GM12865 (cell line): ENCODE measurements around the gene KHSRP.

Source experiments
- DNase-seq: peaks from one replicate; pipeline ENCODE4 v3.0.0; 2010; ENCODE audit warnings: low read depth
- H3K4me3 ChIP-seq: 2 replicates; pipeline ENCODE4 v1.5.1; 2011; ENCODE audit warnings: mild to moderate bottlenecking, low read depth, low read length, control low read depth
- CTCF ChIP-seq: IDR thresholded peaks from 2 replicates; pipeline ENCODE4 v1.5.1; 2011; ENCODE audit warnings: low read length, control low read depth, low read depth, inconsistent platforms; ENCODE audit not compliant: insufficient read depth; ENCODE audit errors: missing control alignments

Gene KHSRP

GRCh38 chr19:6451583-6452222, 27.1 kb upstream of the KHSRP start:
- TF ChIP-seq CTCF: no peak
- DNase-seq: no peak
- no peak overlapping the region for H3K4me3 ChIP-seq

DNA sequence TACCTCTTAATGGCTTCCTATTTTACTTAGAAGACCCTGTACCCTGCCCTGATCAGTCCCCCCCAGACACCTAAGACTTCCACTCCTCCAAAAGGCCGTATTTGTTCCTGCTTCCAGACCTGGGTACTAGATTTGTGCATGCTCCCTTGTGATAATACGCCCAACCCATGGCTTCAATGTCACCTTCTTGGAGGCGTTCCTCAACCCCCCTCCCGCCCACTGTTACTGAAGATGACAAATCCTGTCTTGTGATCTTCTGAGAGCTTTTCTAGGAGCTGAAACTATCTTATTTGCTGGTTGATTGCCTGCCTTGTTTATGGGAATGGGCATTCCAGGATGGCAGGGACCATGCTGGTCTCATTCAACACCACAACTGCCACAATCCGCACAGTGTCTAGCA, 25.6 kb upstream of the KHSRP start:
- H3K4me3 ChIP-seq: no peak overlapping the region
- no peak for DNase-seq
- TF ChIP-seq CTCF: no peak

DNA sequence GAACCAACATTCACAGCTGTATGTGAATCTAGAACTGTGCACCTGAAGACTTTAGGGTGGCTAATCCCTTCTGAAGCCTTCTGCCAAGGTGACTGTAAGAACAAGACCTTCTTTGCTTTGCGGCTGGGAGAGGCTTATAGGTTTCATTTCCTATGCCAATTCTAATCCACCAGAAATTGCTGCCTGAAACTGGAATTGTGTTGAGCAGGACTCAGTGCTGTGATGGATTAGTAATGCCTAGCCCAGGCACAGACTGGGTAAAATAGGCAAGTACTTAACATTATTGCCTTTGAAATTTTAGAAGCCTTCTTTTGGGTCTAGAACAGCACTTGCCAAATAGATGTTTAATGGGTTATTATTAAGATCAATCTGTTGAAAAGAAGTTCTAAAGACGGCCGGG, 23.4 kb upstream of the KHSRP start:
- DNase-seq: no peak
- no peak for TF ChIP-seq CTCF
- H3K4me3 ChIP-seq: no peak overlapping the region

DNA sequence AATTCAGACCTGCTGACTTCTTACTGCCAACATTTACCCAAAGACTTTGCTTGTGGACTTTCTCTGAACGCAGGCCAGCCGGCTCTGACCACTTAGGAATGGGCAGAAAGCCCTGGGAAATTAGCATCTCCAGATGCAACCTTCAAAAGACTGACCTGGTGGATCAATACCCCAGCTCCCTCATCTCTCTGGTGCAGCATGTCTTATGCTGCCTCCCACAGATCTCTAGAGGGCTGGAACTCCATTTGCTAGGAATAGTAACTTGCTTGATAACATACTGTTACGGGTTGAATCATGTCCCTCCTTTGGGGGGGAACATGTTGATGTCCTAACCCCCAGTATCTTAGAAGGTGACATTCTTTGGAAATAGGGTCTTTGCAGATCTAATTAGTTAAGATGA, 21.8 kb upstream of the KHSRP start:
- no peak overlapping the region for H3K4me3 ChIP-seq
- TF ChIP-seq CTCF: no peak
- DNase-seq: no peak

- no peak for DNase-seq
- no peak for TF ChIP-seq CTCF
- no peak overlapping the region for H3K4me3 ChIP-seq
Observed at GRCh38 chr19:6443986-6444385, 19.4 kb upstream of the KHSRP start.

- H3K4me3 ChIP-seq: no peak overlapping the region
- no peak for DNase-seq
- no peak for TF ChIP-seq CTCF
Observed at GRCh38 chr19:6442087-6442688, 17.6 kb upstream of the KHSRP start.

DNA sequence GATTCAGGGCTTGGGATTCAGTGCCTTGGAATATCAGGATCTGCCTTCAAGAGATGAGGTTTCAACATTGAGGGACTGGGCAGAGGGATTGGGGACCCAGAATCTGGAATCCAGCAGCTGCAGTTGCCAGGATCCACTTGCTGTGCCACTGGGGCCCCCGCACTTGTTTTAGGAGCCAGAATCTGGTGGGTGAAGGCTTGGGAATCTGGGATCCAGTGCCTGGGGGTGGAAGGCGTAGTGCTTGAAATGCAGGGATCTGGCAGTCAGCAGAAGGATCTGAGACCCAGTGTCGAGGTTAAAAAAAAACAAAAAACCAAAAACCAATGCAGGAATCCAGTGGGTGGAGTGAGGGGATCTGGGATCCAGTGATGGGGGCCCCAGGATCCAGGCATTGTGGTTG, 16.3 kb upstream of the KHSRP start:
- DNase-seq: no peak
- no peak for TF ChIP-seq CTCF
- H3K4me3 ChIP-seq: no peak overlapping the region
